H9 (cell line): ENCODE measurements around the gene BRD9. TPM values are rescaled to one million over a fixed set of nuclear protein-coding genes. Genes with fewer than 3 reads are reported as not detected.

Source experiments
- DNase-seq: peaks from one replicate; pipeline ENCODE4 v3.0.0-alpha.2; 2017
- H2AFZ ChIP-seq: one replicate; pipeline ENCODE4 v1.6.1; 2013; ENCODE audit warnings: mild to moderate bottlenecking, low read length, control low read depth, moderate library complexity
- H2AK5ac ChIP-seq: 2 replicates; pipeline ENCODE4 v1.6.1; 2013; ENCODE audit warnings: low read length, control low read depth, mixed read lengths; ENCODE audit not compliant: insufficient read length
- H2BK120ac ChIP-seq: one replicate; pipeline ENCODE4 v1.6.1; 2013; ENCODE audit warnings: low read depth, mild to moderate bottlenecking, low read length, control low read depth, inconsistent platforms; ENCODE audit not compliant: poor library complexity, severe bottlenecking
- H2BK12ac ChIP-seq: 2 replicates; pipeline ENCODE4 v1.6.1; 2013; ENCODE audit warnings: low read length, control low read depth, mixed read lengths, low read depth; ENCODE audit not compliant: insufficient read length
- H2BK15ac ChIP-seq: 2 replicates; pipeline ENCODE4 v1.6.1; 2013; ENCODE audit warnings: low read depth, low read length, control low read depth
- H2BK20ac ChIP-seq: one replicate; pipeline ENCODE4 v1.6.1; 2013; ENCODE audit warnings: low read depth, mild to moderate bottlenecking, low read length, control low read depth, inconsistent platforms; ENCODE audit not compliant: poor library complexity, severe bottlenecking
- H2BK5ac ChIP-seq: 2 replicates; pipeline ENCODE4 v1.6.1; 2013; ENCODE audit warnings: low read length, control low read depth, mixed read lengths; ENCODE audit not compliant: insufficient read length
- H3K14ac ChIP-seq: 2 replicates; pipeline ENCODE4 v1.6.1; 2013; ENCODE audit warnings: low read length, control low read depth; ENCODE audit not compliant: insufficient read depth
- H3K18ac ChIP-seq: 2 replicates; pipeline ENCODE4 v1.6.1; 2013; ENCODE audit warnings: low read depth, mild to moderate bottlenecking, mixed read lengths, low read length, control low read depth; ENCODE audit not compliant: insufficient read length
- H3K23ac ChIP-seq: 2 replicates; pipeline ENCODE4 v1.6.1; 2013; ENCODE audit warnings: low read length, control low read depth, mixed read lengths, low read depth; ENCODE audit not compliant: insufficient read length
- H3K23me2 ChIP-seq: 2 replicates; pipeline ENCODE4 v1.6.1; 2013; ENCODE audit warnings: low read depth, mild to moderate bottlenecking, mixed read lengths, low read length, control low read depth; ENCODE audit not compliant: insufficient read length, poor library complexity, severe bottlenecking
- H3K27ac ChIP-seq: 2 replicates; pipeline ENCODE4 v1.5.1; 2013; ENCODE audit warnings: low read length, control low read depth, mixed read lengths, low read depth; ENCODE audit not compliant: insufficient read length
- H3K27me3 ChIP-seq: 2 replicates; pipeline ENCODE4 v1.6.1; 2013; ENCODE audit warnings: low read length, control low read depth, inconsistent platforms; ENCODE audit not compliant: insufficient read depth
- H3K4ac ChIP-seq: 2 replicates; pipeline ENCODE4 v1.6.1; 2013; ENCODE audit warnings: low read depth, mild to moderate bottlenecking, control low read depth, inconsistent platforms, low read length, moderate library complexity
- H3K4me1 ChIP-seq: 2 replicates; pipeline ENCODE4 v1.6.1; 2013; ENCODE audit warnings: low read length, control low read depth, inconsistent platforms; ENCODE audit not compliant: insufficient read depth
- H3K4me2 ChIP-seq: 2 replicates; pipeline ENCODE4 v1.6.1; 2013; ENCODE audit warnings: low read length, control low read depth, mixed read lengths; ENCODE audit not compliant: insufficient read length, insufficient read depth
- H3K56ac ChIP-seq: 2 replicates; pipeline ENCODE4 v1.6.1; 2013; ENCODE audit warnings: low read depth, mild to moderate bottlenecking, mixed read lengths, low read length, control low read depth; ENCODE audit not compliant: insufficient read length
- H3K79me1 ChIP-seq: 2 replicates; pipeline ENCODE4 v1.6.1; 2013; ENCODE audit warnings: low read depth, mild to moderate bottlenecking, moderate library complexity, low read length, control low read depth, inconsistent platforms; ENCODE audit not compliant: insufficient read depth, poor library complexity, severe bottlenecking
- H3K79me2 ChIP-seq: 2 replicates; pipeline ENCODE4 v1.6.1; 2013; ENCODE audit warnings: low read length, control low read depth, inconsistent platforms; ENCODE audit not compliant: insufficient read depth
- H3K9ac ChIP-seq: 2 replicates; pipeline ENCODE4 v1.6.1; 2013; ENCODE audit warnings: low read length, control low read depth, mixed read lengths; ENCODE audit not compliant: insufficient read length; ENCODE audit errors: extremely low read depth
- H3K9me3 ChIP-seq: one replicate; pipeline ENCODE4 v1.6.1; 2013; ENCODE audit warnings: low read depth, low read length, inconsistent platforms; ENCODE audit not compliant: control insufficient read depth
- H3T11ph ChIP-seq: one replicate; pipeline ENCODE4 v1.6.1; 2013; ENCODE audit warnings: mild to moderate bottlenecking, low read length, control low read depth, inconsistent platforms
- H4K20me1 ChIP-seq: one replicate; pipeline ENCODE4 v1.6.1; 2013; ENCODE audit not compliant: control insufficient read depth, insufficient read length, insufficient read depth
- H4K5ac ChIP-seq: 2 replicates; pipeline ENCODE4 v1.6.1; 2013; ENCODE audit warnings: low read depth, mild to moderate bottlenecking, mixed read lengths, low read length, control low read depth; ENCODE audit not compliant: insufficient read length
- H4K8ac ChIP-seq: replicated peaks from 2 replicates; pipeline ENCODE4 v1.6.1; 2013; ENCODE audit warnings: low read length, control low read depth, mixed read lengths, low read depth; ENCODE audit not compliant: insufficient read length
- H4K91ac ChIP-seq: 2 replicates; pipeline ENCODE4 v1.6.1; 2013; ENCODE audit warnings: low read depth, mild to moderate bottlenecking, moderate library complexity, mixed read lengths, low read length, control low read depth; ENCODE audit not compliant: insufficient read length
- H3K27ac Mint-ChIP-seq, 3 experiments: 2 replicates in 2 of 3; 3 replicates in 1 of 3; pipeline ENCODE4 v1.8.0; 2020 to 2021; ENCODE audit warnings: mixed read lengths in 3 of 3, mild to moderate bottlenecking in 1 of 3, moderate library complexity in 1 of 3
- H3K27me3 Mint-ChIP-seq: 2 replicates; pipeline ENCODE4 v1.8.0; 2021; ENCODE audit warnings: low read depth, mild to moderate bottlenecking, moderate library complexity, mixed read lengths
- H3K36me3 Mint-ChIP-seq, 3 experiments: 2 replicates in 2 of 3; 3 replicates in 1 of 3; pipeline ENCODE4 v1.8.0; 2020 to 2021; ENCODE audit warnings: low read depth in 3 of 3, mixed read lengths in 3 of 3; ENCODE audit not compliant: insufficient read depth in 1 of 3
- H3K4me1 Mint-ChIP-seq, 2 experiments: 2 replicates each; pipeline ENCODE4 v1.8.0; 2020; ENCODE audit warnings: mixed read lengths in 2 of 2
- H3K4me3 Mint-ChIP-seq, 2 experiments: 2 replicates in 1 of 2; 3 replicates in 1 of 2; pipeline ENCODE4 v1.8.0; 2020 to 2021; ENCODE audit warnings: mild to moderate bottlenecking in 2 of 2, mixed read lengths in 2 of 2, moderate library complexity in 1 of 2
- H3K9me3 Mint-ChIP-seq, 2 experiments: 2 replicates in 1 of 2; 3 replicates in 1 of 2; pipeline ENCODE4 v1.8.0; 2020; ENCODE audit warnings: mild to moderate bottlenecking in 2 of 2, mixed read lengths in 2 of 2, moderate library complexity in 1 of 2
- CTCF ChIP-seq: fragments of 200-600 bp; sonication (generic); conservative IDR thresholded peaks from 3 replicates; pipeline ENCODE4 v1.8.0; 2021; ENCODE audit warnings: antibody characterized with exemption, mild to moderate bottlenecking
- WGBS: extraction: QIAGEN DNeasy Blood & Tissue Kit; methylation state at CpG from one replicate; pipeline ENCODE4 v1.1.7; 2013; ENCODE audit warnings: missing lambda C conversion rate, low lambda C conversion rate, mixed read lengths; ENCODE audit not compliant: insufficient read length; ENCODE audit errors: extremely low coverage; 5-methylcytosine and 5-hydroxymethylcytosine counted together
- total RNA-seq: library from RNA; stranded (reverse); gene quantifications from 2 replicates; pipeline ENCODE4 v1.2.1, GENCODE V29; 2021

Gene BRD9
- total RNA-seq, 1 experiment from 2014 or later, result 70.5 TPM

GRCh38 chr5:863244-863805 is 29.3 kb downstream of the BRD9 start:
- no peaks in the 10 kb centered on the region; the same call in 1 of the 2 replicates for H3K27me3 Mint-ChIP-seq
- H3K23me2 ChIP-seq, result no peaks in the 10 kb centered on the region
- no peak overlapping the region for H3K56ac ChIP-seq
- no peak overlapping the region for H2BK12ac ChIP-seq
- no peak overlapping the region for H3K14ac ChIP-seq
- H4K8ac ChIP-seq, result no peak overlapping the region
- H3K9me3 Mint-ChIP-seq, result no peaks in the 10 kb centered on the region
- H3K9ac ChIP-seq, result no peak overlapping the region
- H3K36me3 Mint-ChIP-seq, result peaks cover 30 to 77% (median 37%) of the 10 kb centered on the region in 3 experiments
- H3K27me3 ChIP-seq, result no peaks in the 10 kb centered on the region
- H3K27ac ChIP-seq, result no peak overlapping the region
- no peak overlapping the region; a peak in 1 of 7 replicates for H3K27ac Mint-ChIP-seq
- H3T11ph ChIP-seq, result no peak overlapping the region
- no peak overlapping the region for H2BK120ac ChIP-seq
- TF ChIP-seq CTCF, result no peak
- H3K79me2 ChIP-seq, result no peaks in the 10 kb centered on the region
- H3K4me3 Mint-ChIP-seq, result no peak overlapping the region
- H2BK15ac ChIP-seq, result no peak overlapping the region
- no peak overlapping the region for H4K91ac ChIP-seq
- no CpG with 5 or more reads among the region's 16 CpGs for WGBS
- H3K18ac ChIP-seq, result no peak overlapping the region
- no peak overlapping the region for H3K4ac ChIP-seq
- H2AFZ ChIP-seq, result no peak overlapping the region
- H2BK20ac ChIP-seq, result no peak overlapping the region
- H3K4me1 ChIP-seq, result no peaks in the 10 kb centered on the region
- H3K4me1 Mint-ChIP-seq, result peaks cover 0 to 6% of the 10 kb centered on the region in 2 experiments; a peak in 3 of 4 replicates
- no peak overlapping the region for H3K23ac ChIP-seq
- no peak overlapping the region for H2AK5ac ChIP-seq
- H3K79me1 ChIP-seq, result no peaks in the 10 kb centered on the region
- H4K20me1 ChIP-seq, result peaks cover 2% of the 10 kb centered on the region
- H4K5ac ChIP-seq, result no peak overlapping the region
- H2BK5ac ChIP-seq, result no peak overlapping the region
- no peak for DNase-seq
- H3K4me2 ChIP-seq, result no peak overlapping the region
- H3K9me3 ChIP-seq, result no peaks in the 10 kb centered on the region
